ENCODE data around the gene EIF2AK2.

DNA sequence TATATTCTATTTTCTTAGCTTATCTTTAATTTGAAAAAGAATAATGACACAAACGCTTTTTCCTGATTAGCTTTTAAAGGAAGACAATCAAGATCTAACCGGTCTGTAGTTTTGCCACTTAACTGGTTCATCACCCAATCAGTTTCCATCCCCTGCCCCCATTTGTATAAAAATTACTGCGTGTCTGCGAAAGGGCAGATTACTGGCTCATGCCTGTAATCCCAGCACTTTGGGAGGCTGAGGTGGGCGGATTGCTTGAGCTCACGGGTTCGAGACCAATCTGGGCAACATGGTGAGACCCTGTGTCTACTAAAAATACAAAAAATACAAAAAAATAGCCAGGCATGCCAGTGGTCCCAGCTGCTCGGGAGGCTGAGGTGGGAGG, 41.9 kb upstream of the EIF2AK2 start:
- TF ChIP-seq POLR2AphosphoS5 (IDR thresholded peaks at IDR 0.05; ENCODE audit: borderline replicate concordance, low read depth, low read length): no peak
- TF ChIP-seq FOXP2 (optimal IDR thresholded peaks at IDR 0.05; ENCODE audit: control extremely low read depth, extremely low read length, insufficient read depth): no peak
- TF ChIP-seq EZH2 (IDR thresholded peaks at IDR 0.05): no peak
